CD4-positive, alpha-beta T cell (primary cell): ENCODE data around the gene SMIM45.
A peak's percentile ranks its signal among the peaks of the same experiment; 100 is the strongest.

Source experiments
- ATAC-seq: fragments of 200-7000 bp; cut with Tn5 transposase; one replicate; pipeline ENCODE4 v1.10.0; 2022; ENCODE audit warnings: mild to moderate bottlenecking; ENCODE audit not compliant: poor library complexity
- CTCF ChIA-PET: fragments of 350-600 bp; sonication (Branson Sonifier 250); formaldehyde crosslinking; loops from one replicate; lab custom pipeline; 2021; ENCODE audit warnings: antibody characterized with exemption, inconsistent platforms; lab: Charles Lee
- POLR2A ChIA-PET: fragments of 350-600 bp; sonication (Branson Sonifier 250); formaldehyde crosslinking; loops from one replicate; lab custom pipeline; 2021; ENCODE audit warnings: antibody characterized with exemption, inconsistent platforms; lab: Charles Lee
- DNase-seq, 14 experiments: peaks; one replicate each; pipeline ENCODE4 v3.0.0-alpha.2; 2013 to 2020; ENCODE audit warnings: mixed read lengths in 2 of 14
- H3K27ac ChIP-seq, 2 donors: one replicate each; pipeline versions ENCODE4 v1.5.1 to v1.7.0; 2013; ENCODE audit warnings: low read length in 2 of 2, low read depth in 1 of 2, mild to moderate bottlenecking in 1 of 2
- H3K27me3 ChIP-seq, 2 experiments: 1 replicate in 1 of 2; 2 replicates in 1 of 2; pipeline versions ENCODE4 v1.6.1 to v1.7.0; 2013; ENCODE audit warnings: low read length in 2 of 2, control low read depth in 1 of 2, mild to moderate bottlenecking in 1 of 2, moderate library complexity in 1 of 2; ENCODE audit not compliant: insufficient read depth in 2 of 2, control insufficient read depth in 1 of 2
- H3K36me3 ChIP-seq: one replicate; pipeline ENCODE4 v1.6.1; 2013; ENCODE audit warnings: low read length, control low read depth; ENCODE audit not compliant: insufficient read depth
- H3K4me1 ChIP-seq: one replicate; pipeline ENCODE4 v1.6.1; 2013; ENCODE audit warnings: low read length, control low read depth; ENCODE audit not compliant: insufficient read depth
- H3K4me3 ChIP-seq: one replicate; pipeline ENCODE4 v1.5.1; 2013; ENCODE audit warnings: mild to moderate bottlenecking, low read length, moderate library complexity
- H3K9me3 ChIP-seq, 2 experiments: 1 replicate in 1 of 2; 2 replicates in 1 of 2; pipeline versions ENCODE4 v1.6.1 to v1.7.0; 2013; ENCODE audit warnings: low read length in 2 of 2, mild to moderate bottlenecking in 2 of 2, control low read depth in 1 of 2, moderate library complexity in 1 of 2; ENCODE audit not compliant: control insufficient read depth in 1 of 2, insufficient read depth in 1 of 2
- H3K27ac Mint-ChIP-seq: one replicate; pipeline ENCODE4 v1.8.0; 2020; ENCODE audit warnings: mixed read lengths
- H3K27me3 Mint-ChIP-seq: one replicate; pipeline ENCODE4 v1.8.0; 2021; ENCODE audit warnings: mixed read lengths
- H3K36me3 Mint-ChIP-seq: one replicate; pipeline ENCODE4 v1.8.0; 2021; ENCODE audit warnings: low read depth, mixed read lengths
- H3K4me1 Mint-ChIP-seq: one replicate; pipeline ENCODE4 v1.8.0; 2021; ENCODE audit warnings: low read depth, mixed read lengths
- H3K4me3 Mint-ChIP-seq: one replicate; pipeline ENCODE4 v1.8.0; 2020; ENCODE audit warnings: mild to moderate bottlenecking, mixed read lengths
- H3K9me3 Mint-ChIP-seq: one replicate; pipeline ENCODE4 v1.8.0; 2020; ENCODE audit warnings: mixed read lengths
- CTCF ChIP-seq: fragments of 200-600 bp; IDR thresholded peaks from one replicate; pipeline ENCODE4 v1.8.0; 2022; ENCODE audit warnings: antibody characterized with exemption, mild to moderate bottlenecking
- intact Hi-C, 2 experiments: fragments of 100-400 bp; cut with DNase I in 1 of 2; cut with micrococcal nuclease in 1 of 2; formaldehyde crosslinking; loops; one replicate each; pipeline versions ENCODE4 v1.15.1 to v1.9.0; 2023 to 2025; cut with DNase I, micrococcal nuclease

SMIM45 gene

GRCh38 chr22:41905411-41906202 is 46.3 kb upstream of the SMIM45 start:
- CTCF ChIA-PET: no interaction called here
- H3K9me3 ChIP-seq: peaks cover 0 to 4% of the 10 kb centered on the region in 2 experiments
- H3K36me3 Mint-ChIP-seq: peaks cover 21% of the 10 kb centered on the region
- intact Hi-C loops: no loop called here
- H3K4me1 ChIP-seq: peaks cover 29% of the 10 kb centered on the region
- H3K4me1 Mint-ChIP-seq: peaks cover 14% of the 10 kb centered on the region
- H3K27ac Mint-ChIP-seq: peak overlapping the region; percentile 68
- H3K36me3 ChIP-seq: peaks cover 26% of the 10 kb centered on the region
- H3K4me3 ChIP-seq: no peak overlapping the region
- peaks cover 0 to 8% of the 10 kb centered on the region in 2 experiments for H3K27me3 ChIP-seq
- no peak overlapping the region for H3K4me3 Mint-ChIP-seq
- ATAC-seq (no peak), DNase-seq (peak in 1 of 14 experiments; percentile 13)
- POLR2A ChIA-PET: no interaction called here
- peaks cover 15% of the 10 kb centered on the region for H3K27me3 Mint-ChIP-seq
- H3K27ac ChIP-seq: no peak overlapping the region
- no peak for TF ChIP-seq CTCF
- H3K9me3 Mint-ChIP-seq: no peaks in the 10 kb centered on the region

- H3K9me3 ChIP-seq: peaks cover 0 to 10% of the 10 kb centered on the region in 2 experiments
- ChIA-PET CTCF (interaction anchor here (2.1 kb wide), 1 partner anchor 34 kb away, joined by 6 read pairs; no protein-coding TSS in a partner anchor), POLR2A (interaction anchor here (1.6 kb wide), 1 partner anchor 126 kb away, joined by 7 read pairs; no protein-coding TSS in a partner anchor)
- intact Hi-C loops: no loop called here
- no peak for TF ChIP-seq CTCF
- H3K36me3 Mint-ChIP-seq: peaks cover 18% of the 10 kb centered on the region
- ATAC-seq (no peak), DNase-seq (peak in 1 of 14 experiments; percentile 17)
- H3K4me3 ChIP-seq: no peak overlapping the region
- no peaks in the 10 kb centered on the region for H3K9me3 Mint-ChIP-seq
- peaks cover 11 to 19% of the 10 kb centered on the region in 2 experiments for H3K27me3 ChIP-seq
- peaks cover 18% of the 10 kb centered on the region for H3K4me1 Mint-ChIP-seq
- H3K27ac ChIP-seq: no peak overlapping the region
- H3K4me3 Mint-ChIP-seq: no peak overlapping the region
- H3K27ac Mint-ChIP-seq: no peak overlapping the region
- peaks cover 23% of the 10 kb centered on the region for H3K27me3 Mint-ChIP-seq
- H3K4me1 ChIP-seq: peaks cover 38% of the 10 kb centered on the region
- H3K36me3 ChIP-seq: peaks cover 25% of the 10 kb centered on the region
These were observed 45.1 kb upstream of the SMIM45 start for GRCh38 chr22:41906822-41907221.

- Histone ChIP-seq H3K4me3 (no peak overlapping the region), H3K9me3 (peaks cover 0 to 19% of the 10 kb centered on the region in 2 experiments), H3K4me1 (peaks cover 38% of the 10 kb centered on the region), H3K27ac (no peak overlapping the region), H3K27me3 (peaks cover 20 to 28% of the 10 kb centered on the region in 2 experiments), H3K36me3 (peaks cover 23% of the 10 kb centered on the region)
- peaks cover 17% of the 10 kb centered on the region for H3K36me3 Mint-ChIP-seq
- H3K27ac Mint-ChIP-seq: peak overlapping the region; percentile 15
- no peaks in the 10 kb centered on the region for H3K9me3 Mint-ChIP-seq
- ChIA-PET CTCF (interaction anchor here (1.4 to 3.1 kb wide), 3 partner anchors 18 to 35 kb away, joined by 6 to 15 read pairs (median 6); partner anchors contain the start of gene TNFRSF13C), POLR2A (interaction anchor here (1.0 to 2.9 kb wide), 9 partner anchors 12 to 211 kb away, joined by 3 to 13 read pairs (median 3); partner anchors contain the start of genes CCDC134, SREBF2 and TNFRSF13C)
- no peak for TF ChIP-seq CTCF
- H3K4me3 Mint-ChIP-seq: no peak overlapping the region
- DNase-seq (no peak), ATAC-seq (no peak)
- peaks cover 32% of the 10 kb centered on the region for H3K27me3 Mint-ChIP-seq
- intact Hi-C loops: no loop called here
- H3K4me1 Mint-ChIP-seq: peaks cover 18% of the 10 kb centered on the region
These were observed 44.2 kb upstream of the SMIM45 start for GRCh38 chr22:41907436-41908401.
